Spleen (tissue), 11 donors: Measurements from ENCODE around the gene CDR2L. TPM values are rescaled to one million over a fixed set of nuclear protein-coding genes. Genes with fewer than 3 reads are reported as not detected.

Experiments used
- DNase-seq: peaks from one replicate; pipeline ENCODE4 v3.0.0-alpha.2; 2020
- H3K27ac ChIP-seq, 8 donors: fragments of 200-600 bp; sonication (generic) in 7 of 8; 1 replicate in 4 of 8; 2 replicates in 4 of 8; pipeline versions ENCODE4 v1.5.0 to v1.8.0; 2016 to 2021; ENCODE audit warnings: inconsistent platforms in 4 of 8, mild to moderate bottlenecking in 4 of 8, moderate library complexity in 1 of 8
- H3K27me3 ChIP-seq, 7 donors: fragments of 200-600 bp; sonication (generic) in 6 of 7; replicated peaks in 1 of 7; 1 replicate in 4 of 7; 2 replicates in 3 of 7; pipeline versions ENCODE4 v1.5.0 to v1.8.0; 2016 to 2021; ENCODE audit warnings: inconsistent platforms in 3 of 7, mild to moderate bottlenecking in 1 of 7
- H3K36me3 ChIP-seq, 6 donors: fragments of 200-600 bp; sonication (generic) in 5 of 6; 1 replicate in 4 of 6; 2 replicates in 2 of 6; pipeline versions ENCODE4 v1.5.0 to v1.8.0; 2016 to 2021; ENCODE audit warnings: inconsistent platforms in 2 of 6
- H3K4me1 ChIP-seq, 6 donors: fragments of 200-600 bp; sonication (generic) in 5 of 6; 1 replicate in 3 of 6; 2 replicates in 3 of 6; pipeline versions ENCODE4 v1.5.0 to v1.8.0; 2016 to 2021; ENCODE audit warnings: inconsistent platforms in 3 of 6
- H3K4me3 ChIP-seq, 8 donors: fragments of 200-600 bp; sonication (generic) in 7 of 8; 1 replicate in 4 of 8; 2 replicates in 4 of 8; pipeline versions ENCODE4 v1.5.0 to v1.8.0; 2016 to 2021; ENCODE audit warnings: inconsistent platforms in 4 of 8, mild to moderate bottlenecking in 4 of 8, moderate library complexity in 2 of 8
- H3K9me3 ChIP-seq, 8 donors: fragments of 200-600 bp; sonication (generic) in 7 of 8; 1 replicate in 4 of 8; 2 replicates in 4 of 8; pipeline versions ENCODE4 v1.5.0 to v1.8.0; 2016 to 2021; ENCODE audit warnings: inconsistent platforms in 4 of 8
- CTCF ChIP-seq, 11 experiments: fragments of 200-600 bp in 7 of 11; fragments of 450-650 bp in 4 of 11; sonication (generic) in 4 of 11; IDR thresholded peaks in 8 of 11; conservative IDR thresholded peaks in 3 of 11; 1 replicate in 7 of 11; 2 replicates in 4 of 11; pipeline versions ENCODE4 v1.4.0 to v1.8.0; 2016 to 2021; ENCODE audit warnings: antibody characterized with exemption in 11 of 11, inconsistent platforms in 4 of 11, mild to moderate bottlenecking in 1 of 11
- POLR2A ChIP-seq, 3 donors: fragments of 450-650 bp; IDR thresholded peaks; one replicate each; pipeline ENCODE4 v1.5.1; 2017; ENCODE audit warnings: antibody characterized with exemption in 3 of 3, mild to moderate bottlenecking in 1 of 3
- POLR2AphosphoS5 ChIP-seq, 3 donors: sonication (generic); formaldehyde crosslinking; IDR thresholded peaks; one replicate each; pipeline ENCODE4 v1.5.1; 2017; ENCODE audit warnings: antibody characterized with exemption in 3 of 3
- WGBS, 5 donors: extraction: QIAGEN DNeasy Blood & Tissue Kit in 3 of 5; methylation state at CpG; one replicate each; pipeline versions ENCODE4 v1.1.5 to v1.1.7; 2013 to 2018; 5-methylcytosine and 5-hydroxymethylcytosine counted together
- intact Hi-C: fragments of 100-400 bp; cut with DNase I; formaldehyde crosslinking; loops from one replicate; pipeline ENCODE4 v1.15.0; 2023; ENCODE audit warnings: low total_unique reads
- polyA plus RNA-seq, 3 donors: library from polyadenylated mRNA; stranded (reverse); fragments of 200-250 nt; gene quantifications; one replicate each; pipeline ENCODE4 v1.2.1, GENCODE V29; 2013
- total RNA-seq, 7 donors: library from RNA; depleted of rRNA in 3 of 7; stranded (reverse); fragments of >200 nt in 3 of 7; fragmentation: NEBNext Ultra II Directional in 4 of 7; extraction: Animal tissue kit (Norgen Biotek cat#: 25700) in 4 of 7; gene quantifications; one replicate each; pipeline versions ENCODE4 v1.1.0 to v1.2.1, GENCODE V29; 2016 to 2021
- donor health status: healthy with polysubstance abuse.
- donor health status: DM: no; HTN: no; CAD: no; lungs with moderate emphysema.
- donor health status: DM: no; HTN: no; CAD: no.
- donor health status: Bipolar disorder and iron deficiency.
- donor health status: healthy.
- donor health status: DM: no; HTN: no; CAD: no.
- donor health status: DM: yes; HTN: yes; CAD: no.

CDR2L gene
- total and polyA plus RNA-seq, 10 donors: 0.48 to 6.0 (median 1.9) TPM

- peak; percentile 14 to 51 (median 41) for TF ChIP-seq POLR2AphosphoS5 (IDR thresholded peaks at IDR 0.05)
- TF ChIP-seq CTCF (IDR thresholded peaks at IDR 0.05 in 8 of 11, conservative IDR thresholded peaks at IDR 0.05 in 3 of 11): no peak
- H3K4me3 ChIP-seq: peak within 1 kb of the TSS; percentile 48 to 83 (median 58)
- peaks cover 3 to 53% (median 24%) of the 10 kb centered on the region in 6 donors for H3K4me1 ChIP-seq
- H3K27me3 ChIP-seq: peaks cover 0 to 57% (median 19%) of the 10 kb centered on the region in 7 donors
- WGBS, 5 donors: 2 to 8% (median 3%) methylated on average over 19 to 95 of the region's 95 CpGs
- no peaks in the 10 kb centered on the region for H3K36me3 ChIP-seq
- peak; percentile 93 for DNase-seq
- intact Hi-C loops: no loop called here
- H3K9me3 ChIP-seq: no peaks in the 10 kb centered on the region
- H3K27ac ChIP-seq: peak within 1 kb of the TSS in 7 of 8 donors; percentile 10 to 74 (median 63)
These were observed 15.1 kb upstream of the CDR2L start, which contains the start of gene HID1 for GRCh38 chr17:74972107-74972972. Gene HID1 (minus strand): TSS chr17:74972759. CDS start chr17:74972656, 103 bp downstream.

GRCh38 chr17:74972973-74973328, 14.5 kb upstream of the CDR2L start:
- intact Hi-C loops: no loop called here
- no peak for DNase-seq
- H3K27me3 ChIP-seq: peaks cover 0 to 57% (median 19%) of the 10 kb centered on the region in 7 donors
- peaks cover 3 to 52% (median 24%) of the 10 kb centered on the region in 6 donors for H3K4me1 ChIP-seq
- H3K4me3 ChIP-seq: peak overlapping the region; percentile 48 to 83 (median 58)
- H3K9me3 ChIP-seq: no peaks in the 10 kb centered on the region
- H3K27ac ChIP-seq: peak overlapping the region in 2 of 8 donors; percentile 41 to 69
- no peak for TF ChIP-seq POLR2A (IDR thresholded peaks at IDR 0.05)
- no peak for TF ChIP-seq CTCF (IDR thresholded peaks at IDR 0.05 in 8 of 11, conservative IDR thresholded peaks at IDR 0.05 in 3 of 11)
- TF ChIP-seq POLR2AphosphoS5 (IDR thresholded peaks at IDR 0.05): no peak
- 12 to 21% (median 14%) methylated on average over 17 of the region's 17 CpGs for WGBS, 5 donors
- no peaks in the 10 kb centered on the region for H3K36me3 ChIP-seq

GRCh38 chr17:74975943-74976342, 11.5 kb upstream of the CDR2L start:
- no peak for DNase-seq
- Histone ChIP-seq H3K27me3 (peaks cover 0 to 62% (median 19%) of the 10 kb centered on the region in 7 donors), H3K4me3 (no peak overlapping the region), H3K9me3 (no peaks in the 10 kb centered on the region), H3K36me3 (no peaks in the 10 kb centered on the region), H3K4me1 (peaks cover 3 to 26% (median 21%) of the 10 kb centered on the region in 6 donors), H3K27ac (no peak overlapping the region)
- intact Hi-C loops: no loop called here
- 74 to 90% (median 86%) methylated on average over 4 of the region's 4 CpGs for WGBS, 5 donors
- no peak for TF ChIP-seq POLR2AphosphoS5 (IDR thresholded peaks at IDR 0.05)
- no peak for TF ChIP-seq CTCF (IDR thresholded peaks at IDR 0.05 in 8 of 11, conservative IDR thresholded peaks at IDR 0.05 in 3 of 11)

GRCh38 chr17:74977802-74978201, 9.6 kb upstream of the CDR2L start:
- Histone ChIP-seq H3K27ac (no peak overlapping the region), H3K27me3 (peaks cover 0 to 62% (median 5%) of the 10 kb centered on the region in 7 donors), H3K9me3 (no peaks in the 10 kb centered on the region), H3K36me3 (no peaks in the 10 kb centered on the region), H3K4me3 (no peak overlapping the region), H3K4me1 (peaks cover 0 to 26% (median 22%) of the 10 kb centered on the region in 6 donors)
- 83 to 95% (median 89%) methylated on average over 3 of the region's 3 CpGs for WGBS, 5 donors
- intact Hi-C loops: no loop called here
- no peak for TF ChIP-seq POLR2A (IDR thresholded peaks at IDR 0.05)
- TF ChIP-seq CTCF (IDR thresholded peaks at IDR 0.05 in 8 of 11, conservative IDR thresholded peaks at IDR 0.05 in 3 of 11): no peak
- TF ChIP-seq POLR2AphosphoS5 (IDR thresholded peaks at IDR 0.05): no peak
- DNase-seq: no peak
